ENCODE data around the gene CEP112. TPM values are rescaled to one million over a fixed set of nuclear protein-coding genes. Genes with fewer than 3 reads are reported as not detected.

Gene CEP112
- total and polyA plus RNA-seq, 2 of the 13 experiments (the other 11 are each of a cell fraction or from before 2014, with no cell fraction given), result 1.2 to 3.4 TPM

DNA sequence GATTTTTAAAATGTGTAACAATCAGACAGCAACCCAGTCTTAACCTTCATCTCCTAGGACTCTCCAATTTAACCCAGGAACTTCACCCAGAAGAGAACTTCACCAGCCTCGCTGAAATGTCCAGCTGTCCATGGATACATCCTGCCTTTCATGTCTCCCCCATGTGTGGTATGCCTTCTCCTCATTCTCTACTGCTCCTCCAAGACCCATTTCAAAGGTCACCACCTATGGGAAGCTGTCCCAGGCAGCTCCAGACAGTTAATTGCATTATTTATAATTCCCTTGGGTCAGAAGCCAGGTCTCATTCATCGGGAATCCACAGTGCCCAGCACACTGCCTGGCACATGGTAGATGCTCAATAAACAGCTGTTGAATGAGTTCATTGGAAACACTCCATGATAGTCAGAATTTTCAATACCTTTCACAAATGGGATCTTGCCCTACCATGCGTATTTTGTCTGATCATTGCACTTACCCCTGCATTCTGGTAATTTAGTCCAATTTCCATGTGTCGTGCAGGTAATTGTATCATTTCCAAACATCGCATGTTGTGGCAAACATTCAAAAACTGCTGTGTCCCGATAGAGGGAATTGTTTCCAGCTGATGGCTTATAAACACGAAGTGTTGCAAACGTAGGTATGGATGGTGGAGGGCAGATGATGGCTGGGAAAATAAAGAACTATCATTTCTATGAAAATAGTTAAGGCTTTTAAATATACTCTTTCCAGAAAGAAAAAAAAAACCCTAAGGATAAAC is 28.3 kb upstream of the CEP112 start:
- peaks cover 89% of the 10 kb centered on the region for H3K4me1 ChIP-seq (ENCODE audit: insufficient read depth, low read length)
- ATAC-seq (no peak; the same call in 2 of the 3 replicates), FAIRE-seq (no peak), DNase-seq (ENCODE audit: low spot score) (no peak)
- no peak overlapping the region for H3K4me2 ChIP-seq (ENCODE audit: low read depth, low read length)
- WGBS (ENCODE audit: low lambda C conversion rate), result 97% methylated on average over 8 of the region's 8 CpGs
- intact Hi-C loops (cut with micrococcal nuclease; ENCODE audit: unreplicated experiment) (loop anchor here (10.0 kb wide), 1 partner anchor 125 kb away; no protein-coding TSS in a partner anchor), in situ Hi-C loops (cut with HindIII; ENCODE audit: extremely low pct_ligation_motif_present, low pct_unique_long_range_greater_than_20kb) (no loop called here)
- no peaks in the 10 kb centered on the region for H3K27me3 ChIP-seq (ENCODE audit: control insufficient read depth in 1 of 2, insufficient read depth in 2 of 2, low read length in 2 of 2)
- BruUV-seq (replicated peaks), result TSS peak; percentile 13
- ChIA-PET CTCF (ENCODE audit: low intra/inter-chr PET ratio, low total read pairs) (no interaction called here), POLR2A (interaction anchor here (0.6 to 1.5 kb wide), 2 partner anchors 11 to 12 kb away, joined by 3 to 4 read pairs; no protein-coding TSS in a partner anchor)
- peaks cover 37 to 88% of the 10 kb centered on the region in 2 experiments for H3K36me3 ChIP-seq (replicated peaks in 1 of 2; ENCODE audit: control insufficient read depth in 1 of 2, insufficient read depth in 2 of 2, low read length in 2 of 2)
- no peak overlapping the region for H3K9ac ChIP-seq (ENCODE audit: insufficient read depth, low read depth, low read length)
- H3K27ac ChIP-seq (ENCODE audit: extremely low read length, insufficient read depth, low read length), result no peak overlapping the region
- H3K4me3 ChIP-seq (replicated peaks in 1 of 3; ENCODE audit: insufficient read depth in 1 of 3, low read depth in 2 of 3, low read length in 3 of 3), result no peak overlapping the region
- H3K9me3 ChIP-seq (ENCODE audit: low read length), result no peaks in the 10 kb centered on the region
- peaks cover 20% of the 10 kb centered on the region for H3K79me2 ChIP-seq (ENCODE audit: insufficient read depth, low read length)
- H4K20me1 ChIP-seq (ENCODE audit: insufficient read depth, low read length), result peaks cover 10% of the 10 kb centered on the region; the same call in 1 of the 2 replicates
- no peak overlapping the region for H2AFZ ChIP-seq (ENCODE audit: low read length)
- TF ChIP-seq KLF11 (CRISPR knock-in tag; IDR thresholded peaks at IDR 0.05) (no peak), ZNF772 (CRISPR knock-in tag; IDR thresholded peaks at IDR 0.05) (no peak), HNRNPK (IDR thresholded peaks at IDR 0.05; ENCODE audit: low read depth, low read length, poor library complexity, severe bottlenecking) (no peak), ZNF775 (CRISPR knock-in tag; IDR thresholded peaks at IDR 0.05; ENCODE audit: borderline replicate concordance) (no peak), DR1 (CRISPR knock-in tag; IDR thresholded peaks at IDR 0.05) (no peak), ZNF841 (CRISPR knock-in tag; IDR thresholded peaks at IDR 0.05; ENCODE audit: borderline replicate concordance) (no peak), LCORL (IDR thresholded peaks at IDR 0.05) (no peak), LCORL (CRISPR knock-in tag; IDR thresholded peaks at IDR 0.05) (0 out of 2 replicates have a peak, but pooled peaks have one; percentile 19), KLF15 (CRISPR knock-in tag; IDR thresholded peaks at IDR 0.05; ENCODE audit: borderline replicate concordance) (no peak), HOXA7 (CRISPR knock-in tag; IDR thresholded peaks at IDR 0.05) (no peak), ZNF251 (CRISPR knock-in tag; IDR thresholded peaks at IDR 0.05) (no peak), SSRP1 (CRISPR knock-in tag; IDR thresholded peaks at IDR 0.05) (peak; percentile 90; the same call in 1 of the 2 replicates), PAF1 (CRISPR knock-in tag; IDR thresholded peaks at IDR 0.05) (peak; percentile 73)
- TF ChIP-seq, protein P1, sequence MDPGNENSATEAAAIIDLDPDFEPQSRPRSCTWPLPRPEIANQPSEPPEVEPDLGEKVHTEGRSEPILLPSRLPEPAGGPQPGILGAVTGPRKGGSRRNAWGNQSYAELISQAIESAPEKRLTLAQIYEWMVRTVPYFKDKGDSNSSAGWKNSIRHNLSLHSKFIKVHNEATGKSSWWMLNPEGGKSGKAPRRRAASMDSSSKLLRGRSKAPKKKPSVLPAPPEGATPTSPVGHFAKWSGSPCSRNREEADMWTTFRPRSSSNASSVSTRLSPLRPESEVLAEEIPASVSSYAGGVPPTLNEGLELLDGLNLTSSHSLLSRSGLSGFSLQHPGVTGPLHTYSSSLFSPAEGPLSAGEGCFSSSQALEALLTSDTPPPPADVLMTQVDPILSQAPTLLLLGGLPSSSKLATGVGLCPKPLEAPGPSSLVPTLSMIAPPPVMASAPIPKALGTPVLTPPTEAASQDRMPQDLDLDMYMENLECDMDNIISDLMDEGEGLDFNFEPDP (CRISPR knock-in tag; conservative IDR thresholded peaks at IDR 0.05), result 0 out of 2 replicates have a peak, but pooled peaks have one; percentile 52
- TF ChIP-seq, protein P2, sequence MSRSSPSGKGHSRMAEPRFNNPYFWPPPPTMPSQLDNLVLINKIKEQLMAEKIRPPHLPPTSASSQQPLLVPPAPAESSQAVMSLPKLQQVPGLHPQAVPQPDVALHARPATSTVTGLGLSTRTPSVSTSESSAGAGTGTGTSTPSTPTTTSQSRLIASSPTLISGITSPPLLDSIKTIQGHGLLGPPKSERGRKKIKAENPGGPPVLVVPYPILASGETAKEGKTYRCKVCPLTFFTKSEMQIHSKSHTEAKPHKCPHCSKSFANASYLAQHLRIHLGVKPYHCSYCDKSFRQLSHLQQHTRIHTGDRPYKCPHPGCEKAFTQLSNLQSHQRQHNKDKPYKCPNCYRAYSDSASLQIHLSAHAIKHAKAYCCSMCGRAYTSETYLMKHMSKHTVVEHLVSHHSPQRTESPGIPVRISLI (CRISPR knock-in tag; IDR thresholded peaks at IDR 0.05; ENCODE audit: borderline replicate concordance), result no peak
- TF ChIP-seq, protein P3, sequence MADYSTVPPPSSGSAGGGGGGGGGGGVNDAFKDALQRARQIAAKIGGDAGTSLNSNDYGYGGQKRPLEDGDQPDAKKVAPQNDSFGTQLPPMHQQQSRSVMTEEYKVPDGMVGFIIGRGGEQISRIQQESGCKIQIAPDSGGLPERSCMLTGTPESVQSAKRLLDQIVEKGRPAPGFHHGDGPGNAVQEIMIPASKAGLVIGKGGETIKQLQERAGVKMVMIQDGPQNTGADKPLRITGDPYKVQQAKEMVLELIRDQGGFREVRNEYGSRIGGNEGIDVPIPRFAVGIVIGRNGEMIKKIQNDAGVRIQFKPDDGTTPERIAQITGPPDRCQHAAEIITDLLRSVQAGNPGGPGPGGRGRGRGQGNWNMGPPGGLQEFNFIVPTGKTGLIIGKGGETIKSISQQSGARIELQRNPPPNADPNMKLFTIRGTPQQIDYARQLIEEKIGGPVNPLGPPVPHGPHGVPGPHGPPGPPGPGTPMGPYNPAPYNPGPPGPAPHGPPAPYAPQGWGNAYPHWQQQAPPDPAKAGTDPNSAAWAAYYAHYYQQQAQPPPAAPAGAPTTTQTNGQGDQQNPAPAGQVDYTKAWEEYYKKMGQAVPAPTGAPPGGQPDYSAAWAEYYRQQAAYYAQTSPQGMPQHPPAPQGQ (CRISPR knock-in tag; IDR thresholded peaks at IDR 0.05; ENCODE audit: borderline replicate concordance), result 0 out of 2 replicates have a peak, but pooled peaks have one; percentile 32
- TF ChIP-seq, protein P4, sequence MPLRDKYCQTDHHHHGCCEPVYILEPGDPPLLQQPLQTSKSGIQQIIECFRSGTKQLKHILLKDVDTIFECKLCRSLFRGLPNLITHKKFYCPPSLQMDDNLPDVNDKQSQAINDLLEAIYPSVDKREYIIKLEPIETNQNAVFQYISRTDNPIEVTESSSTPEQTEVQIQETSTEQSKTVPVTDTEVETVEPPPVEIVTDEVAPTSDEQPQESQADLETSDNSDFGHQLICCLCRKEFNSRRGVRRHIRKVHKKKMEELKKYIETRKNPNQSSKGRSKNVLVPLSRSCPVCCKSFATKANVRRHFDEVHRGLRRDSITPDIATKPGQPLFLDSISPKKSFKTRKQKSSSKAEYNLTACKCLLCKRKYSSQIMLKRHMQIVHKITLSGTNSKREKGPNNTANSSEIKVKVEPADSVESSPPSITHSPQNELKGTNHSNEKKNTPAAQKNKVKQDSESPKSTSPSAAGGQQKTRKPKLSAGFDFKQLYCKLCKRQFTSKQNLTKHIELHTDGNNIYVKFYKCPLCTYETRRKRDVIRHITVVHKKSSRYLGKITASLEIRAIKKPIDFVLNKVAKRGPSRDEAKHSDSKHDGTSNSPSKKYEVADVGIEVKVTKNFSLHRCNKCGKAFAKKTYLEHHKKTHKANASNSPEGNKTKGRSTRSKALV (CRISPR knock-in tag; IDR thresholded peaks at IDR 0.05), result no peak

Measured in HepG2 (cell line).